Inflammatory macrophage treated with lipopolysaccharide for 1 hour (primary cell): ENCODE results near the gene ADAMTS4.
"Not testable (repeated sequence)": the region's sequence is repeated elsewhere in the genome, so short reads cannot be mapped to it uniquely, and the experiment has no call there.

Source experiments
- DNase-seq, 2 donors: peaks; one replicate each; pipeline ENCODE4 v3.0.0-alpha.2; 2020 to 2022

Gene ADAMTS4

GRCh38 chr1:161198897-161199431, at the start of gene ADAMTS4:
Gene ADAMTS4 (minus strand): TSS chr1:161199054. CDS start chr1:161198627, 427 bp downstream.
- no peak for DNase-seq

GRCh38 chr1:161244888-161245287, 46.0 kb upstream of the ADAMTS4 start:
- DNase-seq = no peak

GRCh38 chr1:161242313-161242712, 43.5 kb upstream of the ADAMTS4 start:
- DNase-seq = no peak

GRCh38 chr1:161241682-161242081, 42.8 kb upstream of the ADAMTS4 start:
- DNase-seq = peak in 1 of 2 donors; percentile 31

- peak in 1 of 2 donors; percentile 57 for DNase-seq
These were observed 39.2 kb upstream of the ADAMTS4 start, which contains the start of gene NR1I3 for GRCh38 chr1:161238039-161238473. Gene NR1I3 (minus strand): TSS chr1:161238203. CDS start chr1:161236565, 1,638 bp downstream.

- no peak for DNase-seq
These were observed 37.3 kb upstream of the ADAMTS4 start for GRCh38 chr1:161235957-161236775.

- no peak for DNase-seq
These were observed 34.2 kb upstream of the ADAMTS4 start for GRCh38 chr1:161233102-161233501.

- DNase-seq = no peak
These were observed 31.9 kb upstream of the ADAMTS4 start for GRCh38 chr1:161230762-161231161.

GRCh38 chr1:161229896-161230295, 31.0 kb upstream of the ADAMTS4 start:
- DNase-seq = no peak

- no peak for DNase-seq
These were observed 29.2 kb upstream of the ADAMTS4 start for GRCh38 chr1:161228032-161228431.

- peak; percentile 64 to 90 for DNase-seq
These were observed 28.5 kb upstream of the ADAMTS4 start for GRCh38 chr1:161227196-161227871.

GRCh38 chr1:161226759-161227158, 27.9 kb upstream of the ADAMTS4 start:
- no peak for DNase-seq

- DNase-seq = no peak
These were observed 27.5 kb upstream of the ADAMTS4 start for GRCh38 chr1:161226320-161226711.

GRCh38 chr1:161225534-161226319, 26.9 kb upstream of the ADAMTS4 start, which contains the start of gene TOMM40L:
Gene TOMM40L (plus strand): TSS chr1:161226060. CDS start chr1:161226490, 430 bp downstream.
- peak; percentile 99 to 100 for DNase-seq

GRCh38 chr1:161225178-161225533, 26.3 kb upstream of the ADAMTS4 start:
- no peak for DNase-seq

- DNase-seq = not testable (repeated sequence)
These were observed 25.8 kb upstream of the ADAMTS4 start for GRCh38 chr1:161224695-161225087.

- DNase-seq = no peak
These were observed 25.2 kb upstream of the ADAMTS4 start for GRCh38 chr1:161223805-161224694.

GRCh38 chr1:161222175-161223019, 23.5 kb upstream of the ADAMTS4 start:
- DNase-seq = no peak

- no peak for DNase-seq
These were observed 21.1 kb upstream of the ADAMTS4 start for GRCh38 chr1:161220002-161220401.

GRCh38 chr1:161219078-161219892, 20.4 kb upstream of the ADAMTS4 start:
- DNase-seq = no peak
